DND-41 (cell line): ENCODE data around the gene SPNS3.

Experiments used
- ATAC-seq: fragments of 200-7000 bp; cut with Tn5 transposase; 3 replicates; pipeline ENCODE4 v1.9.1; 2021; ENCODE audit warnings: low read depth; ENCODE audit not compliant: insufficient read depth
- DNase-seq: peaks from one replicate; pipeline ENCODE4 v3.0.0-alpha.2; 2020
- H2AFZ ChIP-seq: 2 replicates; pipeline ENCODE4 v1.6.0; 2012; ENCODE audit warnings: low read depth, low read length
- H3K27ac ChIP-seq: 2 replicates; pipeline ENCODE4 v1.5.1; 2012; ENCODE audit warnings: low read length, inconsistent platforms
- H3K27me3 ChIP-seq: fragments of 200-600 bp; sonication (generic); 2 replicates; pipeline ENCODE4 v1.6.0; 2012; ENCODE audit warnings: low read length, mild to moderate bottlenecking, inconsistent platforms; ENCODE audit not compliant: insufficient read depth, poor library complexity
- H3K36me3 ChIP-seq: 2 replicates; pipeline ENCODE4 v1.5.1; 2012; ENCODE audit warnings: low read length, inconsistent platforms; ENCODE audit not compliant: insufficient read depth
- H3K4me1 ChIP-seq: 2 replicates; pipeline ENCODE4 v1.5.1; 2012; ENCODE audit warnings: mild to moderate bottlenecking, low read length; ENCODE audit not compliant: insufficient read depth
- H3K4me2 ChIP-seq: 2 replicates; pipeline ENCODE4 v1.6.0; 2012; ENCODE audit warnings: mild to moderate bottlenecking, moderate library complexity, low read length, inconsistent platforms; ENCODE audit not compliant: insufficient read depth
- H3K4me3 ChIP-seq, 2 experiments: fragments of 200-600 bp in 1 of 2; shearing (Covaris generic) in 1 of 2; 2 replicates each; pipeline ENCODE4 v1.5.1; 2012 to 2016; ENCODE audit warnings: inconsistent platforms in 2 of 2, low read length in 2 of 2, mild to moderate bottlenecking in 2 of 2, low read depth in 1 of 2, moderate library complexity in 1 of 2
- H3K79me2 ChIP-seq: 2 replicates; pipeline ENCODE4 v1.6.0; 2012; ENCODE audit warnings: low read length, inconsistent platforms; ENCODE audit not compliant: insufficient read depth
- H3K9ac ChIP-seq: 2 replicates; pipeline ENCODE4 v1.6.0; 2012; ENCODE audit warnings: low read depth, mild to moderate bottlenecking, inconsistent platforms, low read length, moderate library complexity
- H3K9me3 ChIP-seq: 2 replicates; pipeline ENCODE4 v1.5.1; 2012; ENCODE audit warnings: low read length, moderate library complexity, mild to moderate bottlenecking, inconsistent platforms; ENCODE audit not compliant: insufficient read depth, severe bottlenecking
- H4K20me1 ChIP-seq: 2 replicates; pipeline ENCODE4 v1.6.0; 2012; ENCODE audit warnings: low read length; ENCODE audit not compliant: insufficient read depth
- CTCF ChIP-seq: IDR thresholded peaks from 2 replicates; pipeline ENCODE4 v1.5.1; 2012; ENCODE audit warnings: borderline replicate concordance, low read length, moderate library complexity, mild to moderate bottlenecking; ENCODE audit not compliant: poor library complexity, severe bottlenecking; ENCODE audit errors: extremely low read depth
- EZH2 ChIP-seq: IDR thresholded peaks from 3 replicates; pipeline ENCODE4 v1.6.1; 2012; ENCODE audit warnings: borderline replicate concordance, low read depth, mild to moderate bottlenecking, moderate library complexity, low read length, inconsistent platforms; ENCODE audit not compliant: severe bottlenecking

Gene SPNS3

GRCh38 chr17:4389079-4389478 lies 44.7 kb upstream of the SPNS3 start:
- H4K20me1 ChIP-seq, result no peaks in the 10 kb centered on the region
- no peak overlapping the region for H2AFZ ChIP-seq
- no peak overlapping the region for H3K27ac ChIP-seq
- no peaks in the 10 kb centered on the region for H3K79me2 ChIP-seq
- no peak overlapping the region for H3K9ac ChIP-seq
- H3K4me2 ChIP-seq, result no peak overlapping the region
- H3K36me3 ChIP-seq, result no peaks in the 10 kb centered on the region
- H3K4me3 ChIP-seq, result no peak overlapping the region
- H3K4me1 ChIP-seq, result no peaks in the 10 kb centered on the region
- TF ChIP-seq CTCF (no peak), EZH2 (no peak)
- H3K27me3 ChIP-seq, result no peaks in the 10 kb centered on the region
- ATAC-seq, result no peak
- no peak for DNase-seq
- H3K9me3 ChIP-seq, result no peaks in the 10 kb centered on the region

- H3K9ac ChIP-seq, result no peak overlapping the region
- H3K36me3 ChIP-seq, result no peaks in the 10 kb centered on the region
- H3K4me2 ChIP-seq, result no peak overlapping the region
- DNase-seq (no peak), ATAC-seq (no peak)
- no peaks in the 10 kb centered on the region for H3K4me1 ChIP-seq
- H3K9me3 ChIP-seq, result no peaks in the 10 kb centered on the region
- H3K79me2 ChIP-seq, result no peaks in the 10 kb centered on the region
- no peak for TF ChIP-seq EZH2
- TF ChIP-seq CTCF, result no peak
- no peaks in the 10 kb centered on the region for H3K27me3 ChIP-seq
- no peaks in the 10 kb centered on the region for H4K20me1 ChIP-seq
- H3K4me3 ChIP-seq, result no peak overlapping the region
- H2AFZ ChIP-seq, result no peak overlapping the region
- H3K27ac ChIP-seq, result no peak overlapping the region
Measured at GRCh38 chr17:4393806-4394205, 39.9 kb upstream of the SPNS3 start.

- Histone ChIP-seq H3K4me1 (no peaks in the 10 kb centered on the region), H3K4me2 (no peak overlapping the region), H3K36me3 (no peaks in the 10 kb centered on the region), H3K9ac (no peak overlapping the region), H3K9me3 (no peaks in the 10 kb centered on the region), H3K4me3 (no peak overlapping the region), H3K27me3 (no peaks in the 10 kb centered on the region), H3K79me2 (no peaks in the 10 kb centered on the region), H4K20me1 (no peaks in the 10 kb centered on the region), H3K27ac (no peak overlapping the region), H2AFZ (no peak overlapping the region)
- DNase-seq, result no peak
- no peak for ATAC-seq
- no peak for TF ChIP-seq EZH2
- no peak for TF ChIP-seq CTCF
Measured at GRCh38 chr17:4394208-4395110, 39.3 kb upstream of the SPNS3 start.

GRCh38 chr17:4395111-4395478 lies 38.6 kb upstream of the SPNS3 start:
- no peak overlapping the region for H3K9ac ChIP-seq
- H3K9me3 ChIP-seq, result no peaks in the 10 kb centered on the region
- no peaks in the 10 kb centered on the region for H3K79me2 ChIP-seq
- ATAC-seq (no peak), DNase-seq (no peak)
- TF ChIP-seq CTCF (no peak), EZH2 (no peak)
- H4K20me1 ChIP-seq, result no peaks in the 10 kb centered on the region
- H3K36me3 ChIP-seq, result no peaks in the 10 kb centered on the region
- no peak overlapping the region for H2AFZ ChIP-seq
- H3K4me1 ChIP-seq, result no peaks in the 10 kb centered on the region
- H3K4me2 ChIP-seq, result no peak overlapping the region
- H3K27ac ChIP-seq, result no peak overlapping the region
- H3K4me3 ChIP-seq, result no peak overlapping the region
- no peaks in the 10 kb centered on the region for H3K27me3 ChIP-seq
